ENCODE measurements around the gene GZMM.

GRCh38 chr19:538641-539428 lies 5.0 kb upstream of the GZMM start:
- no peak for TF ChIP-seq POLR2A (IDR thresholded peaks at IDR 0.05)
- TF ChIP-seq CTCF (IDR thresholded peaks at IDR 0.05), result no peak
- no peak for TF ChIP-seq POLR2AphosphoS5 (IDR thresholded peaks at IDR 0.05; ENCODE audit: insufficient read depth in 1 of 2, low read depth in 1 of 2)
